Peyer's patch (tissue), 4 donors: ENCODE results near the gene CADPS2.

ENCODE experiments used
- CTCF ChIP-seq, 6 experiments: fragments of 450-650 bp in 4 of 6; fragments of 200-600 bp in 2 of 6; sonication (generic) in 1 of 6; IDR thresholded peaks; one replicate each; pipeline ENCODE4 v1.5.1; 2017 to 2019; ENCODE audit warnings: antibody characterized with exemption in 6 of 6, mild to moderate bottlenecking in 3 of 6, moderate library complexity in 1 of 6
- POLR2A ChIP-seq, 2 donors: fragments of 450-650 bp; IDR thresholded peaks; one replicate each; pipeline ENCODE4 v1.5.1; 2017; ENCODE audit warnings: antibody characterized with exemption in 2 of 2, mild to moderate bottlenecking in 2 of 2, moderate library complexity in 2 of 2

GRCh38 chr7:122520971-122521555 is 365.2 kb downstream of the CADPS2 start:
- no peak for TF ChIP-seq POLR2A (IDR thresholded peaks at IDR 0.05)
- no peak for TF ChIP-seq CTCF (IDR thresholded peaks at IDR 0.05)
